GM11168 (cell line): ENCODE measurements around the gene COX4I1.

ENCODE experiments used
- in situ Hi-C: fragments of 300-500 bp; cut with MboI; formaldehyde crosslinking; loops from one replicate; pipeline ENCODE4 v1.12.0; 2022; ENCODE audit warnings: low sequenced_read_pairs; ENCODE audit not compliant: unreplicated experiment

COX4I1 gene

DNA sequence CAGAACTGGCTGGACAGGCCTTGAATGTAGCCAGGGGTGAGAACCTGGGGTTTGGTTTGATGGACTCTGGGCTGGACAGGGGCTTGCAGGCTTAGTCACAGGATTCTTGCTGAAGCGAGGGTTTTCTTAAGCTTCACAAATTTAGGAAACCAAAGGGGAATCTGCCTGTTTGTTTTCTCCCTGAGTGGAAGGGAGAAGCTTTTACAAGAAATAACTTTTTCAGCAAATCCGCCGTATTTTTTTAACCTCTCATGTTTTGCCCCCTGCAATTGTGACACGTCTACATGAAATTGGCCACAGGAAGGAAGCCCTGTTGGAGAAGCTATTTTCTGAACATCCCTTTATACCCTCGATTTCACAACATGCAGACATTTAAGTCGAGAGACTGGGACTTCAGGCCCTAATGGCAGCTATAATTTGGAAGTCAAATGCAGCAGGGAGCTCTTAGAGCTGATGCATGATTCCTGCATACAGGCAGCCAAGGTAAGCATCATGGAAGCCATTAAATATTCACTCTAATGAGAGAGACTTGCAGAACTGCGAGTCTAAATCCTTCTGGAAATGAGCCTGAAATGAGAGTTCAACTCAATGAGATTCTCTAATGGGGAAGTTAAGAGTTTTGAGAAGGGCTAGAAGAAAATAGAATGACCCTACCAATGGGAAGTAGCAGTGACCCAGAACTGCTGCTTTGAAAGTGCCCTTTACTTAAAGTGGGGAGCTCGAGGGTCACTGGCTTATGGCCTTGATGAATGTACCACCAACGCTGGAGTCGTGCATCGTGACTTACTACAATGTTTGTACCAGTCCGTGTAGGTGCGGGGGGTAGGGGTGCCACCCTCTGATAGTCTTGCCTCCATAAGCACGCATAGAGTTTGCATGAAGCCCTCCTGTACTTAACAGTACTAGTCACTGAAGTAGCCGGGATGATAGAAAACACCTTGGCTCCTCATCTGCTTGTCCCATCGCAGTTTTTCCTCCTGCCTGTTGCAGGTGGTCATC is 54.4 kb downstream of the COX4I1 start:
- in situ Hi-C loops, result no loop called here

- in situ Hi-C loops, result no loop called here
These were observed 55.4 kb downstream of the COX4I1 start for GRCh38 chr16:85854935-85855334.

GRCh38 chr16:85856079-85856478 is 56.6 kb downstream of the COX4I1 start:
- in situ Hi-C loops, result no loop called here

DNA sequence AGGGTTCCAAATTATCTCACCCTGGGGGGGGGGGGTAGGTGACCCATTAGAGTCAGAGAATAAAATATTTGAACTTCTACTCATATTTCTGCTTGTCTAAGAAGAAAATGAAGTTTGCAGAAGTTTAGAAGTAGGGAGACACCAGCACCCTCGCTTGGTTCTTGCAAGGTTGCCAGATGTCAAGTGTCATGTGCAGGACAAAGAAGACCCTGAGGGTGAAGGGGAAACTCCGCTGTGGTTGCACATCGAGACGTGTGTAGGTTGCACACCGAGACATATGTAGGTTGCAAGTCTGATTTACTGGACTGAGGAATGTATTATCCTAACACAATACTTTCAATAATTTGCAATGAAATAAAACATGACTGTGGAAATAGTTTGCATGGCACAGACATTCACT is 57.1 kb downstream of the COX4I1 start:
- in situ Hi-C loops, result no loop called here
